ENCODE results near the gene THAP3. TPM values are rescaled to one million over a fixed set of nuclear protein-coding genes. Genes with fewer than 3 reads are reported as not detected.

The THAP3 gene, protein sequence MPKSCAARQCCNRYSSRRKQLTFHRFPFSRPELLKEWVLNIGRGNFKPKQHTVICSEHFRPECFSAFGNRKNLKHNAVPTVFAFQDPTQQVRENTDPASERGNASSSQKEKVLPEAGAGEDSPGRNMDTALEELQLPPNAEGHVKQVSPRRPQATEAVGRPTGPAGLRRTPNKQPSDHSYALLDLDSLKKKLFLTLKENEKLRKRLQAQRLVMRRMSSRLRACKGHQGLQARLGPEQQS
- total RNA-seq = 13.5 and 19.8 TPM in 2 replicates

DNA sequence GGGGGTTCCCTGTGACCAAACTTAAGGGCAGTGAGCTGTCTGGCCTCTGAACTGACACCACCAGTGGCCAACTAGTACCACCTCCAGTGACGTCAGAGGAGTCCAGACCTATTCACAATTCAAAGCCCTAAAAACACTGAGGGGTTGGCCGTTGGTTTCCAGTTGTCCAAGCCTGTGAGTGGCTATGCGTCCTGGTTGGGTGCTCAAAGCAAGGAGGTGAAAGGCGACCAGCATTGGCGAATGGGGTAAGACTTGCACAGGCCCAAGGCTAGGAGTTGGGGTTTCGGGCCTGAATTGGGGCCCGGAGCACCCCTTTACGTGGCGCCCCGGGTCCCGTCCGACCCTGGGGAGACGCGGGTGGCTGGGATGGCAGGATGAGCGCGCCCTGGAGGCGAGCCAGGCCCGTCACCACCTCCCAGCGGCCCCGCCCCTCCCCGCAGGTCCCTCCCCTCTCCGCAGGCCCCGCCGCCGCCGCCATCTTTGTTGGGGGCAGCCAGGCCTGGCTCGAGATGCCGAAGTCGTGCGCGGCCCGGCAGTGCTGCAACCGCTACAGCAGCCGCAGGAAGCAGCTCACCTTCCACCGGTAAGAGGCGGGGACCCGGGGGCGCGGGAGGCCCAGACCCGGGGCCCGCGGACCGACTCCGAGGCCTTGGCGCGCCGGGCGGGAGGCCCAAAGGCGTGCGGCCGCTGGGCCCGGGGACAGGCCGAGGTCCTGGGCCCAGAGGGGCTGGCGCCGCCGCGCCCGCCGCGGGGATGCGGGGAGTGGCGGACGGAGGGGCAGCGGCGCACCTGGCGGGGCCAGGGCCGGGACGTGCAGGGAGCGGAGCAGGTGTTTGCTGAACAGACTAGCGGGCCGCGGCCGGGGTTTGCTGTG, at the start of gene THAP3:
THAP3 (plus strand) TSS at position 159 of the 874 bp plus-strand sequence; CDS start at position 510, 351 bp downstream.
- DNase-seq (ENCODE audit: low read depth in 2 of 2) = peak; percentile 87 to 91

DNA sequence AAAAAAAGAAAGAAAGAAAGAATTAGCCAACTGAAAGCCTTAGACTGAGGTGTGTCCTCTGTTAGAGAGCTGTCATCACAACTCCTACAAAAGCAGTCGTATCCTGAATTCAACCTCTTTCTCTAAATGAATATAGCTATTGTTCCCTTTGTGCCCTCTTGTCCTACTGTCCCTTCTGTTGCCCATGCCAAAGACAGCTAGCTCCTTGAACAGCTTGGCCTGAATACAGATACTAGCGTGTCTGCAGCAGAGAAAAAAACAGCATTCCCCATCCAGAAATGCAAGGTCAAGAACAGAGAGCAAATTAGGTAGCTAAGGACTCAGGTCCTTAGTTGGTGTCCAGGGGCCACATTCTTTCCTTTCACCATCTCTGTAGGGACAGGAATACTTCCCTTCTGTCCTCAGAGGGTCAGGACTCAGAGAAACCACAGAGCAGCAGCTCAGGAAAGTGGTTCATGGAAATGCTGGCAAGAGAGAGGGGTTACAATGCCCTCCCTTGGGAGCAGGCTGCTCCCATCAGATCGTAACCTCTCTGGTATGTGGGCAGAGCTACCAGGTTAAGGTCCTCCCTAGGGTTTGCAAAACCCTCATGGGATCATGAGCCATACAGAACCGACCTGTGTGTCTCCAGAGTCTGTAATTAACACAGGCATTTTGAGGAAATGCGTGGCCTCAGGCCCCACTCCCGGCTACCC, 46.7 kb upstream of the THAP3 start:
- DNase-seq (ENCODE audit: low read depth in 2 of 2) = no peak

DNA sequence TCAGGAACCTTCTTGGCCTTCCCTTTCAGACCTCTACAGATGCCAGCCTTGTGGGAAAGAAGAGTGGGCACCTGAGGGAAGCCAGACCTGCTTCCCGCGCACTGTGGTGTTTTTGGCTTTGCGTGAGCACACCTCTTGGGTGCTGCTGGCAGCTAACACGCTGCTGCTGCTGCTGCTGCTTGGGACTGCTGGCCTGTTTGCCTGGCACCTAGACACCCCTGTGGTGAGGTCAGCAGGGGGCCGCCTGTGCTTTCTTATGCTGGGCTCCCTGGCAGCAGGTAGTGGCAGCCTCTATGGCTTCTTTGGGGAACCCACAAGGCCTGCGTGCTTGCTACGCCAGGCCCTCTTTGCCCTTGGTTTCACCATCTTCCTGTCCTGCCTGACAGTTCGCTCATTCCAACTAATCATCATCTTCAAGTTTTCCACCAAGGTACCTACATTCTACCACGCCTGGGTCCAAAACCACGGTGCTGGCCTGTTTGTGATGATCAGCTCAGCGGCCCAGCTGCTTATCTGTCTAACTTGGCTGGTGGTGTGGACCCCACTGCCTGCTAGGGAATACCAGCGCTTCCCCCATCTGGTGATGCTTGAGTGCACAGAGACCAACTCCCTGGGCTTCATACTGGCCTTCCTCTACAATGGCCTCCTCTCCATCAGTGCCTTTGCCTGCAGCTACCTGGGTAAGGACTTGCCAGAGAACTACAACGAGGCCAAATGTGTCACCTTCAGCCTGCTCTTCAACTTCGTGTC, 45.9 kb upstream of the THAP3 start:
- no peak for DNase-seq (ENCODE audit: low read depth in 2 of 2)

DNA sequence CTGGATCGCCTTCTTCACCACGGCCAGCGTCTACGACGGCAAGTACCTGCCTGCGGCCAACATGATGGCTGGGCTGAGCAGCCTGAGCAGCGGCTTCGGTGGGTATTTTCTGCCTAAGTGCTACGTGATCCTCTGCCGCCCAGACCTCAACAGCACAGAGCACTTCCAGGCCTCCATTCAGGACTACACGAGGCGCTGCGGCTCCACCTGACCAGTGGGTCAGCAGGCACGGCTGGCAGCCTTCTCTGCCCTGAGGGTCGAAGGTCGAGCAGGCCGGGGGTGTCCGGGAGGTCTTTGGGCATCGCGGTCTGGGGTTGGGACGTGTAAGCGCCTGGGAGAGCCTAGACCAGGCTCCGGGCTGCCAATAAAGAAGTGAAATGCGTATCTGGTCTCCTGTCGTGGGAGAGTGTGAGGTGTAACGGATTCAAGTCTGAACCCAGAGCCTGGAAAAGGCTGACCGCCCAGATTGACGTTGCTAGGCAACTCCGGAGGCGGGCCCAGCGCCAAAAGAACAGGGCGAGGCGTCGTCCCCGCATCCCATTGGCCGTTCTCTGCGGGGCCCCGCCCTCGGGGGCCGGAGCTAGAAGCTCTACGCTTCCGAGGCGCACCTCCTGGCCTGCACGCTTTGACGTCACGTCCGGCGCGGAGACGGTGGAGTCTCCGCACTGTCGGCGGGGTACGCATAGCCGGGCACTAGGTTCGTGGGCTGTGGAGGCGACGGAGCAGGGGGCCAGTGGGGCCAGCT, 45.1 kb upstream of the THAP3 start, which contains the start of gene ZBTB48:
ZBTB48 (plus strand) TSS at position 621 of the 745 bp plus-strand sequence. CDS start 616 bp downstream, outside the sequence.
- peak; percentile 97 to 98 for DNase-seq (ENCODE audit: low read depth in 2 of 2)

DNA sequence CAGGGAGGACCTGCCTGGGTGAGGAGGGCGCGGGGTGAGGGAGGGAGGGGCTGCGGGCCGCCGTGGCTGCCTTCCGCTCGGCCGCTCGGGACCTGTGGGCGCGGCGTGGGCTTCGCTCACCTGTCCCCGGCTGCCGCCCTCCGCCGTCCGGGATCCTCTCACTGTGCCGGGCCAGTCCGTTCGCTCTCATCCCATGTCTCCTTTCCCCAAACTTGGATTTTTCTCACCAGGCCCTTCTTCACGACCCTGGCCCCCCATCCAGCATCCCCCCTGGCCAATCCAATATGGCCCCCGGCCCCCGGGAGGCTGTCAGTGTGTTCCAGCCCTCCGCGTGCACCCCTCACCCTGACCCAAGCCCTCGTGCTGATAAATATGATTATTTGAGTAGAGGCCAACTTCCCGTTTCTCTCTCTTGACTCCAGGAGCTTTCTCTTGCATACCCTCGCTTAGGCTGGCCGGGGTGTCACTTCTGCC, 44.5 kb upstream of the THAP3 start:
- peak; percentile 25 to 33 for DNase-seq (ENCODE audit: low read depth in 2 of 2)

DNA sequence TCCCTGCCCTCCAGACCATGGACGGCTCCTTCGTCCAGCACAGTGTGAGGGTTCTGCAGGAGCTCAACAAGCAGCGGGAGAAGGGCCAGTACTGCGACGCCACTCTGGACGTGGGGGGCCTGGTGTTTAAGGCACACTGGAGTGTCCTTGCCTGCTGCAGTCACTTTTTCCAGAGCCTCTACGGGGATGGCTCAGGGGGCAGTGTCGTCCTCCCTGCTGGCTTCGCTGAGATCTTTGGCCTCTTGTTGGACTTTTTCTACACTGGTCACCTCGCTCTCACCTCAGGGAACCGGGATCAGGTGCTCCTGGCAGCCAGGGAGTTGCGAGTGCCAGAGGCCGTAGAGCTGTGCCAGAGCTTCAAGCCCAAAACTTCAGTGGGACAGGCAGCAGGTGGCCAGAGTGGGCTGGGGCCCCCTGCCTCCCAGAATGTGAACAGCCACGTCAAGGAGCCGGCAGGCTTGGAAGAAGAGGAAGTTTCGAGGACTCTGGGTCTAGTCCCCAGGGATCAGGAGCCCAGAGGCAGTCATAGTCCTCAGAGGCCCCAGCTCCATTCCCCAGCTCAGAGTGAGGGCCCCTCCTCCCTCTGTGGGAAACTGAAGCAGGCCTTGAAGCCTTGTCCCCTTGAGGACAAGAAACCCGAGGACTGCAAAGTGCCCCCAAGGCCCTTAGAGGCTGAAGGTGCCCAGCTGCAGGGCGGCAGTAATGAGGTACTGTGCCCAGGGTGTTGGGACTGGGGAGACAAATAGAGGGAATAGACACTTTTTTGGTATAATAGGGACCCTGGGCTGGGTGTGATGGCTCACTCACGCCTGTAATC, 43.9 kb upstream of the THAP3 start:
- DNase-seq (ENCODE audit: low read depth in 2 of 2) = peak in 1 of 2 donors; percentile 39

DNA sequence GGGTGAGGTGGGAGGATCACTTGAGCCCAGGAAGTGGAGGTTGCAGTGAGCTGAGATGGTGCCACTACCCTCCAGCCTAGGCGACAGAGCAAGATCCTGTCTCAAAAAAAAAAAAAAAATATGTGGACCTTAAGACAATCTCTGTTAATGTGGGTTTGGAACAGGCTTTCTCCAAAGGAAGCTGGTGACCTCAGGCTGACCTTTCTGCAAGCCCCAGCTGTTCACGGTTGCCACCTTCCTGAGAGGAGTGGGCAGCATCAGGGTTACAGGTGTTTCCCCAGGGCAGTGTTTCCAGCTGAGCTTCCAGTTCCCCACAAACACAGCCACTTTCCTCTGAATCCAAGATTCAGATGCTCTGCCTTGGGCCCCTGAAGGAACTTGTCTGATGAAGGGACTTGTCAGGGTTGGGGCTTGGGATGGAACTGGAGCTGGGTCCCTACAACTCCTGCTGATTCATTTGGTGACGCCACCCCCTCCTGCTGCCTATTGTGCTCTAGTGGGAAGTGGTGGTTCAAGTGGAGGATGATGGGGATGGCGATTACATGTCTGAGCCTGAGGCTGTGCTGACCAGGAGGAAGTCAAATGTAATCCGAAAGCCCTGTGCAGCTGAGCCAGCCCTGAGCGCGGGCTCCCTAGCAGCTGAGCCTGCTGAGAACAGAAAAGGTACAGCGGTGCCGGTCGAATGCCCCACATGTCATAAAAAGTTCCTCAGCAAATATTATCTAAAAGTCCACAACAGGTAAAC, 42.9 kb upstream of the THAP3 start:
- peak in 1 of 2 donors; percentile 65 for DNase-seq (ENCODE audit: low read depth in 2 of 2)

DNA sequence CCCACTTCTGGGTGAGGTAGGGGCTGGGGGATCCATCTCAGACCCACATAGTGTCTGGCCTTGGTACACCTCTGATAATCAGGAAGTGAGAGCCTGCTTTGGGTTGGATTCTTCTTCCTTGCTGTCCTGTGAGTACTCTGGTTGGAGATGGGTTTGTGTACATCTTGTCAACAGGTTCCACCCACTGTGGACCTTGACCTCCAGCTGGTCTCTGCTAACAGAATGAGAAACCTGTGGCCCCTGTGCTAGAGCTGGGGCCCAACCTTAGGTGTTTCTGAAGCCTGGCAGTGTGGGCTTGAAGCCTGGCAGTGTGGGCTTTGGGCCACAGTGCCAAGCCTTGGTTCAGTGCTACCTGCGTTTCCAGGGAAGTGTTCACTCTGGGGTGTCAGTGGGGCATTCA, 42.3 kb upstream of the THAP3 start:
- no peak for DNase-seq (ENCODE audit: low read depth in 2 of 2)

DNA sequence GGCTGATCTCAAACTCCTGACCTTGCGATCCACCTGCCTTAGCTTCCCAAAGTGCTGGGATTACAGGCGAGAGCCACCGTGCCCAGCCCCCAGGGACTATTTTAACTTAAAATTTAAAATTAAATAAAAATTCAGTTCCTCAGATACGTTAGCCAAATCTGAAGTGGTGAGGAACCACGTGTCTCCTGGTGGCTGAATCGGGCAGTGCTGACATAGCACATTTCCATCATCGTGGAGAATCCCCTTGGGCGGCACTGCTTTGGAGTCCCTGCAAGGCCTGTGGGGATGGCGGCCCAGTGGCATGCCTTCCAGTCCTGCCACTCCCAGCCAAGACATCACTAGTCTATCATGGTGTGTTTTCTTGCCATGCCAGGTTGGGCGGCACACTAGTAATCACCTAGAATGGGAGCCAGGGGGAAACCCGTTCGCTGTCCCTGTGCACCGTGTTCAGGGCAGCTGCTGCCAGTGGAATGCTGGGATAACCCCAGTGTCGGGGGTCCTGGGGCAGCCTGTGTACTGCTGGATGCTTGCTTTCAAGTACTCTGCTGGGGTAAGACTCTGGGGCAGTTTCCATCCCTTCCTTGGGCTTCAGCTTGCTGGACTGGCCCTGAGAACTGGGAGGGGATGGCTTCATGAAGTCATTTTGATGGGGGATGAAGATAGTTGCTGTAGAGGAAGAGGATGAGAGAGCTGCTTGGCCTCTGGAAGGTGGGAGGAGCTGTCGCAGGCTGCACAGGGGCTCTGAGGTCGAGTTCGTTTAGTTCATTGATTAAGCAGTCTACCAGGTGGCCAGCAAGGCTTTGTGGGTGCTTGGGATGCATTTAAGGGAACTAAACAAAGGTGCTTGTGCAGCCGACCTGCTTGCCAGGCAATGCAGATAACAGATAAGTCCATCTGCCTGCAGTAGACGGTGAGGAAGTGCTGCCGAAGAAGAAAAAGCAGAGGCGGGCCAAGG, 40.3 kb upstream of the THAP3 start:
- no peak for DNase-seq (ENCODE audit: low read depth in 2 of 2)

DNA sequence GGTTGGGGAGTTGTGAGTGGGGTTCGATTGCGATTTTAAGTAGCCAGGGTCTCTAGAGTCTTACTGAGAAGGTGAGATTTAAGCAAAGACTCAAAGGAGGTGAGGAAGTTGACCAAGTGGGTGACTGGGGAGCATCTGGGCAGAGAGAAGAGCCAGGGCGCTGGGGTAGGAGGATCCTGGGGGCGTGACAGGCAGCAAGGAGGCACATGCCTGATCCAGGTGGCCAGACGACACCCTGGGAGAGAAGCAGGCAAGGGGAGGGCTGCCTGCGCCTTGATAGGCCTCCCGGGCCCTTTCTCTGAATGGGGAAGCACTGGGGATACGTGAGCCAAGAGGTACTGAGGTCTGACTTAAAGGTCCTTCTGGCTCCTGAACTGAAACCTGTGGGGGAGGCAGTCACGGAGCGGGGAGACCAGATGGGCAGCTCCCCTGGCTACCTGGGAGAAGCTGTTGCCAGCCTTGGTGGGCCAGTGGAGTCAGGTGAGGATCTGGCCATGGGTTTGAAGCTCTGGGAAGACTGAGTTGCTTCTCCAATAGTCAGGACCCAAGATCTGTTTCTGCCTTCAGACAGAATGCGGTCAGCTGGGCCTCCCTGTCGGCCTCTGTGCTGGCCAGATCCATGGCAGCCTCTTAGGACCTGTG, 39.5 kb upstream of the THAP3 start:
- no peak for DNase-seq (ENCODE audit: low read depth in 2 of 2)

DNA sequence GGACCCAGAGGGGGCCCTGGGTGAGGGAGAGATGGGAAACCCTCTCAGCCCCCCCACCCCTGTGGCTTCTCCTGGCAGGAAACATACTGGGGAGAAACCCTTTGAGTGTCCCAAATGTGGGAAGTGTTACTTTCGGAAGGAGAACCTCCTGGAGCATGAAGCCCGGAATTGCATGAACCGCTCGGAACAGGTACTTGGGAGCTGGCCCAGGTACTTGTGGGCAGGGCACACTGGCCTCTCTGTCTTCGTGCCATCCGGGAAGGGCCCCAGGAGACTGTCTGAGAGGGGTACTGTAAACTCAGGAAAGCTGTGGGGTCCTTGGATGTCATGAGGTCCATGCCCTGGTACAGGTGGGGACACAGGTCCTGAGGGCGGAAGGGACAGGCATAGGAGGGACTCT, 38.8 kb upstream of the THAP3 start:
- no peak for DNase-seq (ENCODE audit: low read depth in 2 of 2)

DNA sequence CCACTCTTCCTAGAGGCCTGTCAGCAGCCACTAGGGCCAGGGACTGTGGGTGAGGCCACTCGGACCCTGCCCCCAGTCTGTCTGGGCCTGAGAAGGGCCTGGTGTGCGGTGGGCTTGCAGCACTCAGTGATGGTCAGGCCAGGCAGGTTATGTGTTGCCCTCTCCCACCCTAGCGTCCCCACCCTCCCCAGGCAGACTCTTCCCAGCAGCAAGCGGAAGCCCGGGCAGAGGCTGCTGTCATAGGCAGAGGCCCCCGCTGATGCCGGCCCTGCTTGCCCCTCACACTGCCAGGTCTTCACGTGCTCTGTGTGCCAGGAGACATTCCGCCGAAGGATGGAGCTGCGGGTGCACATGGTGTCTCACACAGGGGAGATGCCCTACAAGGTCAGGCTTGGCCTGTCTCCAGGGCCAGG, 38.3 kb upstream of the THAP3 start:
- DNase-seq (ENCODE audit: low read depth in 2 of 2) = no peak

DNA sequence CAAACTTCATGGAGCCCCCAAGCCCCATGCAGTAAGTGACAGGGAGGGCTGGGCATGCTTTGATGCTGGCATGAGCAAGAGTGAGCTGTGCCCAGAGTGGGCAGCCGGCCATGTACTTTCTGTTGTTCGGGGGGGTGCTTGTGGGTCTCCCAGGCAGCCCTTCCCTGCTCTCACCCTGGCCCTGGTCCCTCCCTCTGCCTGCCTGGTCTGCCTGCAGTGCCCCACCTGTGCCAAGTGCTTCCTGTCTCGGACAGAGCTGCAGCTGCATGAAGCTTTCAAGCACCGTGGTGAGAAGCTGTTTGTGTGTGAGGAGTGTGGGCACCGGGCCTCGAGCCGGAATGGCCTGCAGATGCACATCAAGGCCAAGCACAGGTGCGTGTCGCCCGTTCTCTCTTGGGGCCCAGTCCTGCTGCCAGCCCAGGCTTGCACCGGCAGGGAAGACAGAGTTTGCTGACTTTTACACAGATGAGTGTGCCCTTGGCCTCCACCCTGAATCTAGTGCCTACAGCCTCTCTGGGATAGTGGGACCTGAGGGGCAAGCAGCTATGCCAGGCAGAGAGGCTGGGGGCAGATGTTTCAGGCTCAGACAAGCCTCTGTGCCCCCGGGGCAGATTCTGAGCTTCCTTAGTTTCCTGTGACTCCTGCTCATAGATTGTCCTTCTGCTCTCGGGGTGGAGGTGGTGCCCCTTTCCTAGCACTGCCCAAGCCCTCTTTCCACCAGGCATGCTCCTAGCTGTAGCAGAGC, 37.2 kb upstream of the THAP3 start:
- DNase-seq (ENCODE audit: low read depth in 2 of 2) = no peak

DNA sequence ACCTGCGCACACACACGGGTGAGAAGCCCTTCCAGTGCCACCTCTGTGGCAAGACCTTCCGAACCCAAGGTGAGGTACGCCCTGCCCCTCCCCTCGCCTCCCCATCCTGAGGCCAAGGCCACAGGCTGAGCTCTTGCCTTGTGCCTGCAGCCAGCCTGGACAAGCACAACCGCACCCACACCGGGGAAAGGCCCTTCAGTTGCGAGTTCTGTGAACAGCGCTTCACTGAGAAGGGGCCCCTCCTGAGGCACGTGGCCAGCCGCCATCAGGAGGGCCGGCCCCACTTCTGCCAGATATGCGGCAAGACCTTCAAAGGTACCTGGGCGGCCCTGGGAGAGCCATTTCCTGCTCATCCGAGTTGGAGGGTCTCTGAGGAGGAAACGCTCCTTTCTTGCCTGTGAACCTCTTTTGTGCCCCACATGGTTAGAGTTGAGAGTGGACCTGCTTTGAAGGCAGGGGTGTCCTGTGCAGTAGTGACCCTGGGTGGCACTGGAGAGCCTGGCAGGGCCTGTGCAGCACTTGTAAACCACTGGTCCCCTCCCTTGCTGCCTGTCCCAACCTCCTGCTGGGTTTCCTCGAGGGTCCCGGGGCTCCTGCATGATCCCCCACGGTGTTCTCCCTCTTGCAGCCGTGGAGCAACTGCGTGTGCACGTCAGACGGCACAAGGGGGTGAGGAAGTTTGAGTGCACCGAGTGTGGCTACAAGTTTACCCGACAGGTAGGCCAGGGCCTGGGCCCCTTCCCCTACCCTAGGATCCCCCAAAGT, 36.4 kb upstream of the THAP3 start:
- no peak for DNase-seq (ENCODE audit: low read depth in 2 of 2)

DNA sequence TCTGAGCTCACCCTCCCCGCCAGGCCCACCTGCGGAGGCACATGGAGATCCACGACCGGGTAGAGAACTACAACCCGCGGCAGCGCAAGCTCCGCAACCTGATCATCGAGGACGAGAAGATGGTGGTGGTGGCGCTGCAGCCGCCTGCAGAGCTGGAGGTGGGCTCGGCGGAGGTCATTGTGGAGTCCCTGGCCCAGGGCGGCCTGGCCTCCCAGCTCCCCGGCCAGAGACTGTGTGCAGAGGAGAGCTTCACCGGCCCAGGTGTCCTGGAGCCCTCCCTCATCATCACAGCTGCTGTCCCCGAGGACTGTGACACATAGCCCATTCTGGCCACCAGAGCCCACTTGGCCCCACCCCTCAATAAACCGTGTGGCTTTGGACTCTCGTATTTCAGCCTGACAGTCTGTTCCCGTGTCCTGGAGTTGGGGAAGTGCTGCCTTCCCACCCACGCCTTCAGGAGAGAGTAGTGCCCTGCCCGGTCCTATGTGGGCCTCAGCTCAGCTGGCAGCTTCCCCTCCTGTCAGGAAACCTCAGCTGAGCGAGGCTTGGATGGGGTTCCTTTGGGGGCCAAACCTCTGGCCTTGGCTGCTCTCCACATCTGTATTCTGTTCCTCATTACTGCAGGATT, 35.7 kb upstream of the THAP3 start:
- no peak for DNase-seq (ENCODE audit: low read depth in 2 of 2)

Measured in lung microvascular endothelial cell (primary cell).